ENCODE data around the gene LCN10. TPM values are rescaled to one million over a fixed set of nuclear protein-coding genes. Genes with fewer than 3 reads are reported as not detected.

The LCN10 gene
- total and polyA plus RNA-seq, 2 experiments from 2014 or later, result not detected

DNA sequence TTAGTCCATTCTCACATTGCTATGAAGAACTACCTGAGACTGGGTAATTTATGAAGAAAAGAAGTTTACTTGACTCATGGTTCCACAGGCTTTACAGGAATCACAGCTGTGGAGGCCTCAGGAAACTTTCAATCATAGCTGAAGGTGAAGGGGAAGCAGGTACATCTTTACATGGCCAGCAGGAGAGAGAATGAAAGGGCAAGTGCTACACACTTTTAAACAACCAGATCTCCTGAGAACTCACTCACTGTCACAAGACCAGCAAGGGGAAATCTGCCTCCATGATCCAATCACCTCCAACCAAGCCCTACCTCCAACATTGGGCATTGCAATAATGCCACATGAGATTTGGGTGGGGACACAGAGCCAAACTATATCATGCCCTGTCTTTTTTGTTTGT lies 9.1 kb upstream of the LCN10 start:
- no peak for DNase-seq (ENCODE audit: low spot score)
- Histone ChIP-seq H3K4me3 (no peak overlapping the region), H3K27me3 (no peaks in the 10 kb centered on the region), H3K27ac (no peak overlapping the region), H3K79me2 (no peaks in the 10 kb centered on the region), H3K4me2 (no peak overlapping the region), H4K20me1 (ENCODE audit: insufficient read depth, poor library complexity, severe bottlenecking) (no peaks in the 10 kb centered on the region), H3K4me1 (ENCODE audit: insufficient read depth) (no peaks in the 10 kb centered on the region), H3K9me2 (replicated peaks; ENCODE audit: insufficient read depth) (no peaks in the 10 kb centered on the region), H3K36me3 (replicated peaks; ENCODE audit: insufficient read depth, low read depth) (no peaks in the 10 kb centered on the region), H3K9me3 (ENCODE audit: low read depth) (no peaks in the 10 kb centered on the region), H2AFZ (no peak overlapping the region)
- TF ChIP-seq EZH2phosphoT487 (IDR thresholded peaks at IDR 0.05; ENCODE audit: low read depth, severe bottlenecking, unreplicated experiment), result no peak
- TF ChIP-seq, protein P1, sequence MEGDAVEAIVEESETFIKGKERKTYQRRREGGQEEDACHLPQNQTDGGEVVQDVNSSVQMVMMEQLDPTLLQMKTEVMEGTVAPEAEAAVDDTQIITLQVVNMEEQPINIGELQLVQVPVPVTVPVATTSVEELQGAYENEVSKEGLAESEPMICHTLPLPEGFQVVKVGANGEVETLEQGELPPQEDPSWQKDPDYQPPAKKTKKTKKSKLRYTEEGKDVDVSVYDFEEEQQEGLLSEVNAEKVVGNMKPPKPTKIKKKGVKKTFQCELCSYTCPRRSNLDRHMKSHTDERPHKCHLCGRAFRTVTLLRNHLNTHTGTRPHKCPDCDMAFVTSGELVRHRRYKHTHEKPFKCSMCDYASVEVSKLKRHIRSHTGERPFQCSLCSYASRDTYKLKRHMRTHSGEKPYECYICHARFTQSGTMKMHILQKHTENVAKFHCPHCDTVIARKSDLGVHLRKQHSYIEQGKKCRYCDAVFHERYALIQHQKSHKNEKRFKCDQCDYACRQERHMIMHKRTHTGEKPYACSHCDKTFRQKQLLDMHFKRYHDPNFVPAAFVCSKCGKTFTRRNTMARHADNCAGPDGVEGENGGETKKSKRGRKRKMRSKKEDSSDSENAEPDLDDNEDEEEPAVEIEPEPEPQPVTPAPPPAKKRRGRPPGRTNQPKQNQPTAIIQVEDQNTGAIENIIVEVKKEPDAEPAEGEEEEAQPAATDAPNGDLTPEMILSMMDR (IDR thresholded peaks at IDR 0.05; ENCODE audit: poor library complexity), result no peak
- no peak for TF ChIP-seq EZH2 (IDR thresholded peaks at IDR 0.05; ENCODE audit: borderline replicate concordance)

DNA sequence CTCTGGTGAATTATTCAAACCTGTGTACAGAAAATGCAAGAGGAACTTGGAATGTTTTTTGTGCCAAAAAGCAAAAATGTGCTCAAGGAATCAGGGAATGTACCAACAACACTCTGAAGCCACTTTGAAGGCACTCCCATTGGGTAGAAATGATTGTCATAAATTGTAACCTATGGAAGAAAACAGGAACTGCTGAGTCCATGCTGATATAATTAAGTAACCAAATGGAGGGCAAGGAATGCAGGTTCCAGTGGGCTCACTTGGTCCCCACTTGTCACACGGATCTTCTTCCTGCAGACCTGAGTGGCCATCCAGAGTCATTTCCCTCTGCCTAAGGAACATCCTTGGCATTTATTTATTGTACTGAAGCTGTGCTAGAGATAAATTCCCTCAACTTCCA lies 8.5 kb upstream of the LCN10 start:
- H3K9me2 ChIP-seq (replicated peaks; ENCODE audit: insufficient read depth), result no peaks in the 10 kb centered on the region
- H3K27me3 ChIP-seq, result no peaks in the 10 kb centered on the region
- no peaks in the 10 kb centered on the region for H3K9me3 ChIP-seq (ENCODE audit: low read depth)
- TF ChIP-seq EZH2phosphoT487 (IDR thresholded peaks at IDR 0.05; ENCODE audit: low read depth, severe bottlenecking, unreplicated experiment), result no peak
- TF ChIP-seq, protein P1 (IDR thresholded peaks at IDR 0.05; ENCODE audit: poor library complexity), result no peak
- no peak for TF ChIP-seq EZH2 (IDR thresholded peaks at IDR 0.05; ENCODE audit: borderline replicate concordance)
- H3K4me1 ChIP-seq (ENCODE audit: insufficient read depth), result no peaks in the 10 kb centered on the region
- no peak overlapping the region for H3K27ac ChIP-seq
- no peak overlapping the region for H3K4me2 ChIP-seq
- no peak overlapping the region for H3K4me3 ChIP-seq
- H3K79me2 ChIP-seq, result no peaks in the 10 kb centered on the region
- no peaks in the 10 kb centered on the region for H4K20me1 ChIP-seq (ENCODE audit: insufficient read depth, poor library complexity, severe bottlenecking)
- DNase-seq (ENCODE audit: low spot score), result no peak
- 92% methylated on average over 1 of the region's 1 CpG for WGBS (ENCODE audit: low lambda C conversion rate, missing lambda C conversion rate)
- no peak overlapping the region for H2AFZ ChIP-seq
- H3K36me3 ChIP-seq (replicated peaks; ENCODE audit: insufficient read depth, low read depth), result no peaks in the 10 kb centered on the region

DNA sequence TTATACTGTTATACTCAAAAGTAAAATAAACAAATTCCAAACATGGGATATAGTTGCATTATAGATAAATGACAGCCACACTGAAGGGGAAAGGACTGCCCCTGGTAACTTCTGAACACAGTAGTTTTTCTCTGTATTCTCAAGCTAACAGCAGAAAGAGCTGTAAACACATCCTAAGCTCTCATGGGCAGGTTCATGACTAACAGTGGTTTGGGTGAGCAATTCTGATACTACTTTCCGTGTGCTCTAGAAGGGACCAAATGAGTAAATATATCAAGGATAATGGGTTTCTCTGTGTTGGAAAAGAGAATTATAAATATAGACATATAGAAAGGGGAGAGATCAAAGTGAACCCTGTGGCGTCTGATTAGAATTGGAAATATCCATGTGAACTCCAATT lies 7.8 kb upstream of the LCN10 start:
- WGBS (ENCODE audit: low lambda C conversion rate, missing lambda C conversion rate), result 79% methylated on average over 2 of the region's 2 CpGs
- TF ChIP-seq EZH2phosphoT487 (IDR thresholded peaks at IDR 0.05; ENCODE audit: low read depth, severe bottlenecking, unreplicated experiment) (no peak), EZH2 (IDR thresholded peaks at IDR 0.05; ENCODE audit: borderline replicate concordance) (no peak)
- TF ChIP-seq, protein P1 (IDR thresholded peaks at IDR 0.05; ENCODE audit: poor library complexity), result no peak
- H3K4me2 ChIP-seq, result no peak overlapping the region

More for the DNA sequence above, 7.8 kb upstream of the LCN10 start:
- no peaks in the 10 kb centered on the region for H3K27me3 ChIP-seq
- H3K4me3 ChIP-seq, result no peak overlapping the region
- H3K79me2 ChIP-seq, result no peaks in the 10 kb centered on the region
- H3K9me3 ChIP-seq (ENCODE audit: low read depth), result no peaks in the 10 kb centered on the region
- no peaks in the 10 kb centered on the region for H3K36me3 ChIP-seq (replicated peaks; ENCODE audit: insufficient read depth, low read depth)
- H3K4me1 ChIP-seq (ENCODE audit: insufficient read depth), result no peaks in the 10 kb centered on the region
- no peak overlapping the region for H3K27ac ChIP-seq
- H4K20me1 ChIP-seq (ENCODE audit: insufficient read depth, poor library complexity, severe bottlenecking), result no peaks in the 10 kb centered on the region
- DNase-seq (ENCODE audit: low spot score), result no peak
- H3K9me2 ChIP-seq (replicated peaks; ENCODE audit: insufficient read depth), result no peaks in the 10 kb centered on the region
- no peak overlapping the region for H2AFZ ChIP-seq

All from hepatocyte (in vitro differentiated cells).